Body of pancreas (tissue), 4 donors: ENCODE data around the gene TPP1.

Experiments
- POLR2A ChIP-seq, 3 donors: fragments of 450-650 bp; IDR thresholded peaks; one replicate each; pipeline ENCODE4 v1.6.1; 2016; ENCODE audit warnings: antibody characterized with exemption in 3 of 3, mild to moderate bottlenecking in 2 of 3
- TF ChIP-seq, protein P1 (sequence below), 7 experiments: fragments of 450-650 bp in 4 of 7; fragments of 200-600 bp in 3 of 7; sonication (generic) in 3 of 7; IDR thresholded peaks; one replicate each; pipeline ENCODE4 v1.5.1; 2016 to 2019; ENCODE audit warnings: antibody characterized with exemption in 7 of 7

DNA sequence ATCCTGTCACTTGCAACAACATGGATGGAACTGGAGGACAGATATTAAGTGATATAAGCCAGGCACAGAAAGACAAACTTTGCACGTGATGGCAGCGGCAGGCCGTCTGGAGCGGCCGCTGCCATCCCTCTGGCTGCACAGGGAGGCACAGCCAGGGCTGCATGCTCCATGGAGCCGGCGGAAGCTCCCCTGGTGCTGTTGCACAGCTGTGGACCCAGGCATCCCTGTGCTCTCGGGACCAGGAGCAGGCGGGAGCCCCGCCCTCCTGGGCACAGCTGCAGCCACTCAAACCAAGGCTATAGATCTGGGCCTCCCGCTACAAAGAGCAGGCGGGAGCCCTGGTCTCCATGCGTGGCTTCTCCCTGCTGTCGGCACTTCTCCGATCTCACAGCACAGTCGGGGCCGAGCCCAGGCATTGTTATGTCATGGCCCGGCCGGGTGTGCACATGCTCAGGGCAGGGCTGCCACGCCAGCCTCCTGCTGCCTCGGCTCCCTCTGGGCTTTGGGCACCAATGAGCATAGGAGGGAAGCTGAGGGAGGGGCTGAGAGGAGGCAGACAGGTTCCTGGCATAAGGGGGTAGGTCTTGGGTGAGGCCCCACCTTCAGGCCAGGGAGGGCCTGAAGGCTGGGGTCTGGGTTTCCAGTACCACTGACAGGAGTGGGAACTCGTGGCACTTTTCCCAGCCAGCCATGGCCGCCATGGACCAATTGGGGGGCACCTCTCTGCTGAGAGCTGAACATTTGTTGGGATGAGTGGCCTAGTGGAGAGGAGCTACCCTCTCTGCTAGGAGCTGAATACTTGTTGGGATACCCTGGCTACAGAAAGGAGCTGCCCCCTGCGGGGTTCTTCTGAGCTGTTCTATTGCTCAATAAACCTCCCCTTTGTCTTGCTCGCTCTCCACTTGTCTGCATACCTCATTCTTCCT, 32.5 kb downstream of the TPP1 start:
- TF ChIP-seq, protein P1, sequence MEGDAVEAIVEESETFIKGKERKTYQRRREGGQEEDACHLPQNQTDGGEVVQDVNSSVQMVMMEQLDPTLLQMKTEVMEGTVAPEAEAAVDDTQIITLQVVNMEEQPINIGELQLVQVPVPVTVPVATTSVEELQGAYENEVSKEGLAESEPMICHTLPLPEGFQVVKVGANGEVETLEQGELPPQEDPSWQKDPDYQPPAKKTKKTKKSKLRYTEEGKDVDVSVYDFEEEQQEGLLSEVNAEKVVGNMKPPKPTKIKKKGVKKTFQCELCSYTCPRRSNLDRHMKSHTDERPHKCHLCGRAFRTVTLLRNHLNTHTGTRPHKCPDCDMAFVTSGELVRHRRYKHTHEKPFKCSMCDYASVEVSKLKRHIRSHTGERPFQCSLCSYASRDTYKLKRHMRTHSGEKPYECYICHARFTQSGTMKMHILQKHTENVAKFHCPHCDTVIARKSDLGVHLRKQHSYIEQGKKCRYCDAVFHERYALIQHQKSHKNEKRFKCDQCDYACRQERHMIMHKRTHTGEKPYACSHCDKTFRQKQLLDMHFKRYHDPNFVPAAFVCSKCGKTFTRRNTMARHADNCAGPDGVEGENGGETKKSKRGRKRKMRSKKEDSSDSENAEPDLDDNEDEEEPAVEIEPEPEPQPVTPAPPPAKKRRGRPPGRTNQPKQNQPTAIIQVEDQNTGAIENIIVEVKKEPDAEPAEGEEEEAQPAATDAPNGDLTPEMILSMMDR (IDR thresholded peaks at IDR 0.05), result no peak
- TF ChIP-seq POLR2A (IDR thresholded peaks at IDR 0.05), result no peak
